Caco-2 (cell line): ENCODE data around the gene BTF3. TPM values are rescaled to one million over a fixed set of nuclear protein-coding genes. Genes with fewer than 3 reads are reported as not detected.
A peak's percentile ranks its signal among the peaks of the same experiment; 100 is the strongest.

ENCODE experiments used
- BruUV-seq: library from RNA; stranded (reverse); fragments of 400-500 nt; replicated peaks from 2 replicates; lab custom pipeline; 2021; lab: Mats Ljungman, UMichigan
- CTCF ChIA-PET: fragments of 300-600 bp; sonication (Branson Sonifier 250); formaldehyde crosslinking; loops from one replicate; lab custom pipeline; 2022; ENCODE audit warnings: antibody characterized with exemption; lab: Charles Lee
- POLR2A ChIA-PET: fragments of 300-600 bp; sonication (Branson Sonifier 250); formaldehyde crosslinking; loops from one replicate; lab custom pipeline; 2022; ENCODE audit warnings: antibody characterized with exemption; lab: Charles Lee
- DNase-seq, 2 experiments: peaks; one replicate each; pipeline versions ENCODE4 v3.0.0 to v3.0.0-alpha.2; 2020 to 2022
- H3K27me3 ChIP-seq: replicated peaks from 2 replicates; pipeline ENCODE4 v1.6.0; 2011; ENCODE audit warnings: low read length; ENCODE audit not compliant: control insufficient read depth, insufficient read depth
- H3K36me3 ChIP-seq: 2 replicates; pipeline ENCODE4 v1.5.1; 2011; ENCODE audit warnings: low read length; ENCODE audit not compliant: control insufficient read depth, insufficient read depth
- H3K4me1 ChIP-seq: fragments of 250-450 bp; sonication (Bioruptor Pico); 2 replicates; pipeline ENCODE4 v1.5.1; 2020; ENCODE audit warnings: mild to moderate bottlenecking
- H3K4me3 ChIP-seq: 2 replicates; pipeline ENCODE4 v1.5.1; 2011; ENCODE audit warnings: low read depth, mild to moderate bottlenecking, control low read depth, low read length
- H3K9me3 ChIP-seq: fragments of 250-450 bp; sonication (Bioruptor Pico); 2 replicates; pipeline ENCODE4 v1.5.1; 2020; ENCODE audit warnings: mild to moderate bottlenecking, moderate library complexity
- H3K27ac Mint-ChIP-seq: one replicate; pipeline ENCODE4 v1.8.0; 2022; ENCODE audit warnings: mixed read lengths; ENCODE audit not compliant: unreplicated experiment
- H3K27me3 Mint-ChIP-seq: one replicate; pipeline ENCODE4 v1.8.0; 2022; ENCODE audit warnings: mixed read lengths; ENCODE audit not compliant: insufficient read depth, unreplicated experiment
- H3K36me3 Mint-ChIP-seq: one replicate; pipeline ENCODE4 v1.8.0; 2022; ENCODE audit warnings: mild to moderate bottlenecking, mixed read lengths; ENCODE audit not compliant: insufficient read depth, unreplicated experiment
- H3K4me1 Mint-ChIP-seq: one replicate; pipeline ENCODE4 v1.8.0; 2022; ENCODE audit warnings: low read depth, mixed read lengths; ENCODE audit not compliant: unreplicated experiment
- H3K4me3 Mint-ChIP-seq: one replicate; pipeline ENCODE4 v1.8.0; 2022; ENCODE audit warnings: mild to moderate bottlenecking, moderate library complexity, mixed read lengths; ENCODE audit not compliant: unreplicated experiment
- H3K9me3 Mint-ChIP-seq: one replicate; pipeline ENCODE4 v1.8.0; 2022; ENCODE audit warnings: mixed read lengths; ENCODE audit not compliant: unreplicated experiment
- intact Hi-C: fragments of 100-400 bp; cut with micrococcal nuclease; formaldehyde crosslinking; loops from one replicate; pipeline ENCODE4 v1.10.0; 2022; ENCODE audit not compliant: unreplicated experiment
- total RNA-seq: library from RNA; stranded (reverse); gene quantifications from 2 replicates; pipeline ENCODE4 v1.2.3, GENCODE V29; 2022
- TF ChIP-seq, protein P1 (sequence below), 2 experiments: fragments of 200-600 bp in 1 of 2; IDR thresholded peaks; 1 replicate in 1 of 2; 2 replicates in 1 of 2; pipeline versions ENCODE4 v1.5.1 to v1.8.0; 2011 to 2022; ENCODE audit warnings: antibody characterized with exemption in 1 of 2, control low read depth in 1 of 2, inconsistent platforms in 1 of 2, low read depth in 1 of 2, low read length in 1 of 2, mild to moderate bottlenecking in 1 of 2, moderate library complexity in 1 of 2; ENCODE audit not compliant: insufficient read depth in 1 of 2, severe bottlenecking in 1 of 2, unreplicated experiment in 1 of 2

BTF3 gene
- total RNA-seq, 1 experiment from 2014 or later: 653 TPM

DNA sequence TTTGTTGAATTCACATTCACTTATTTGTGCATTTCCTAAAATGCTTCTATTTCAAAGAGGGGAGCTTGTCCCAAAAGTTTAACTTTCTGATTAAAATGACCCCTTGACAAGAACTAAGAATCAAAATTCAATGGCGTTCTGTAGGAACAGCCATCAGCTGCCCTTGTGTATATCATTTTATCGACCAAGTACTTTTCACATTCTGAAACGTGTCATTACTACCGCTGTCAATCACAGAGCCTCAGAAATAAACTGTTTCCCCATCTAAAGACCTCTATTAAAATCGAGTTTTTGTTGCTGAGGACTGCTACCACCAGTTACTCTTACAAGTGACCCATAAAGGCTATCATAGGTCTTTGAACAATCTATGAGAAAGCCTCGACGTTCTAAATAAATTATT, 48.1 kb upstream of the BTF3 start:
- Histone ChIP-seq H3K9me3 (no peaks in the 10 kb centered on the region), H3K27me3 (peaks cover 5% of the 10 kb centered on the region), H3K36me3 (no peaks in the 10 kb centered on the region), H3K4me1 (peaks cover 11% of the 10 kb centered on the region), H3K4me3 (no peak overlapping the region)
- H3K36me3 Mint-ChIP-seq: no peaks in the 10 kb centered on the region
- H3K4me1 Mint-ChIP-seq: no peaks in the 10 kb centered on the region
- DNase-seq: no peak
- peak overlapping the region; percentile 53 for H3K4me3 Mint-ChIP-seq
- ChIA-PET POLR2A (no interaction called here), CTCF (interaction anchor here (0.6 to 2.3 kb wide), 4 partner anchors 8 to 234 kb away, joined by 3 to 29 read pairs (median 12); no protein-coding TSS in a partner anchor)
- BruUV-seq: no TSS peak
- no peak overlapping the region for H3K27ac Mint-ChIP-seq
- intact Hi-C loops: loop anchor here (2.0 to 10.0 kb wide), 5 partner anchors 57 to 525 kb away; no protein-coding TSS in a partner anchor
- no peaks in the 10 kb centered on the region for H3K9me3 Mint-ChIP-seq
- TF ChIP-seq, protein P1, sequence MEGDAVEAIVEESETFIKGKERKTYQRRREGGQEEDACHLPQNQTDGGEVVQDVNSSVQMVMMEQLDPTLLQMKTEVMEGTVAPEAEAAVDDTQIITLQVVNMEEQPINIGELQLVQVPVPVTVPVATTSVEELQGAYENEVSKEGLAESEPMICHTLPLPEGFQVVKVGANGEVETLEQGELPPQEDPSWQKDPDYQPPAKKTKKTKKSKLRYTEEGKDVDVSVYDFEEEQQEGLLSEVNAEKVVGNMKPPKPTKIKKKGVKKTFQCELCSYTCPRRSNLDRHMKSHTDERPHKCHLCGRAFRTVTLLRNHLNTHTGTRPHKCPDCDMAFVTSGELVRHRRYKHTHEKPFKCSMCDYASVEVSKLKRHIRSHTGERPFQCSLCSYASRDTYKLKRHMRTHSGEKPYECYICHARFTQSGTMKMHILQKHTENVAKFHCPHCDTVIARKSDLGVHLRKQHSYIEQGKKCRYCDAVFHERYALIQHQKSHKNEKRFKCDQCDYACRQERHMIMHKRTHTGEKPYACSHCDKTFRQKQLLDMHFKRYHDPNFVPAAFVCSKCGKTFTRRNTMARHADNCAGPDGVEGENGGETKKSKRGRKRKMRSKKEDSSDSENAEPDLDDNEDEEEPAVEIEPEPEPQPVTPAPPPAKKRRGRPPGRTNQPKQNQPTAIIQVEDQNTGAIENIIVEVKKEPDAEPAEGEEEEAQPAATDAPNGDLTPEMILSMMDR (IDR thresholded peaks at IDR 0.05; ENCODE audit: insufficient read depth in 1 of 2, low read depth in 1 of 2, low read length in 1 of 2, severe bottlenecking in 1 of 2, unreplicated experiment in 1 of 2): no peak
- peaks cover 22% of the 10 kb centered on the region for H3K27me3 Mint-ChIP-seq

DNA sequence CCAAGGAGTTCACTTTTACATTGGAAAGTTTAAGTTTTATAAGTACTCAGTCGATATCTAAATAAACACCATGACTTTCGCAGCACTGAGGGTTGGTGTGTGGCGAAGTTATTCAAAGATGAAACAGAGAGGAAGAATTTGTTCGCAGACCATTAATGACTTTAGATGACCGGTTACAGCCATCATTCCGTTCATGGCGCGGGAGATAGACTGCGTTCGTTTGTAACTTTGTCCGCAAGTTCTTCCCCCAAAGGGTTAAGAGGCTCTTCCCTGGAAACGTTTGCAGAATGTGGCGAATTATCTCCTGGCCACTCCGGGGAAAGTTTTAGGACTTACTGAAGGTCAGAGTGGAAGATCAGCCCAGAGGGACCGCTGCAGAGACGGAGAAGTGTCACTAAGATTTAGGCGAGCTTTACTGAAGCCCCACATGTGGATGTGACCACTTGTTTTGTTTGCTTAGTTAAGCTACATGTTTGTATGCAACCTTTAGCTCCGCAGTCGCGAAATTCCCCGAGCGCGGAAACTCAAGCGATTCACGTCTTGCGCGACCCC, 47.5 kb upstream of the BTF3 start:
- ChIA-PET POLR2A (interaction anchor here (1.4 kb wide), 1 partner anchor 235 kb away, joined by 4 read pairs; no protein-coding TSS in a partner anchor), CTCF (interaction anchor here (0.7 to 2.3 kb wide), 11 partner anchors 13 to 235 kb away, joined by 3 to 29 read pairs (median 6); no protein-coding TSS in a partner anchor)
- no peaks in the 10 kb centered on the region for H3K36me3 Mint-ChIP-seq
- H3K27me3 ChIP-seq: peaks cover 5% of the 10 kb centered on the region
- no peaks in the 10 kb centered on the region for H3K9me3 ChIP-seq
- intact Hi-C loops: loop anchor here (1.0 to 10.0 kb wide), 6 partner anchors 58 to 526 kb away; no protein-coding TSS in a partner anchor
- no peaks in the 10 kb centered on the region for H3K36me3 ChIP-seq
- peaks cover 11% of the 10 kb centered on the region for H3K4me1 ChIP-seq
- peak overlapping the region; percentile 53 for H3K4me3 Mint-ChIP-seq
- TF ChIP-seq, protein P1 (IDR thresholded peaks at IDR 0.05; ENCODE audit: insufficient read depth in 1 of 2, low read depth in 1 of 2, low read length in 1 of 2, severe bottlenecking in 1 of 2, unreplicated experiment in 1 of 2): no peak
- H3K4me3 ChIP-seq: peak overlapping the region; percentile 28
- no peaks in the 10 kb centered on the region for H3K9me3 Mint-ChIP-seq
- no peaks in the 10 kb centered on the region for H3K4me1 Mint-ChIP-seq
- H3K27me3 Mint-ChIP-seq: peaks cover 18% of the 10 kb centered on the region
- no peak overlapping the region for H3K27ac Mint-ChIP-seq
- DNase-seq: no peak
- BruUV-seq: no TSS peak

DNA sequence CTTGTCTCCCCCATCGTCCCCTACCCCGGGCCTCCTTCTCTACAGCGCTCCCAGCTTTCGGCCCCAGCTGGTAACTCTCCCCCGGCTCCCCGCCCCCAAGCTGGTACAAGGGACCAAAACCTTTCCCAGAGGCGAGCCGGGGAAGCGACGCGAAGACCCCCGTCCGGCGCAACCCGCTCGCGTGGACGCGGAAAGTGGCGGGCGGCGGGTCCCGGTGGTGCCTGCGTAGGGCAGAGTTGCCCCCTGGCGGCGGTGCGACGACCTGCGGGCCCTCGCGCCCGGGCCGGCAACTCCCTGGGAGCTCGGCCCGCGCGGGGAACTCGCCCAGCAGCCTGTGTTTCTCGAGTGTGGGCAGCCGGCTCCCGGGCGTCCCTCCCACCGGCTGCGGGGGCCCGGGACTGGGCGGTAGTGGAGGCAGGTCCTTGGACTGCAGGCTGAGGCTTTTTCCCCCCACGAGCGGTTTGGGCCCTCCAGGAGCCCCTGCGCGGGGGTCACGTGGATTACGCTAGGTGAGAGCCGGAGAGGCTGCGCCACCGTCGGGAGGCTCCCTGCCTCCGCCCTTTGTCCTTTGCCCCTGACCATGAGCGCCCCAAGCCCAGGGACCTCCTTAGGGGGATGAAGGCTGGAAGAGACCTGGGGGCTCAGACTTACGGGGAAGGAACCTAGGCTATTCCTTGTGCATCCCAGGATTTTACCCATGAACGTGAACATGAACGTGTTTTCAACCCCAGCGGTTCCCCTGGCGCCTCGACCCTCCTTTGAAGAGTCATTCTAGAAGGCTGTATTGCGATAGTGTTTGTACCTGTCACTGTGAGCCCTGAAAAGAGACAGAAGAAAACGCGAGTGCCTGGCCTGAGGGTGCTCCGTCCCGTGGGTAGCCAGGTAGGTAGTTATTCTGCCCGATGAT, 46.8 kb upstream of the BTF3 start:
- H3K27ac Mint-ChIP-seq: no peak overlapping the region
- Histone ChIP-seq H3K4me1 (peaks cover 6% of the 10 kb centered on the region), H3K36me3 (no peaks in the 10 kb centered on the region), H3K4me3 (peak overlapping the region; percentile 28), H3K9me3 (no peaks in the 10 kb centered on the region), H3K27me3 (peaks cover 5% of the 10 kb centered on the region)
- DNase-seq: peak; percentile 62 to 85
- no peaks in the 10 kb centered on the region for H3K36me3 Mint-ChIP-seq
- ChIA-PET POLR2A (interaction anchor here (1.4 kb wide), 1 partner anchor 236 kb away, joined by 4 read pairs; no protein-coding TSS in a partner anchor), CTCF (interaction anchor here (0.6 to 2.3 kb wide), 12 partner anchors 9 to 236 kb away, joined by 3 to 29 read pairs (median 5); no protein-coding TSS in a partner anchor)
- TF ChIP-seq, protein P1 (IDR thresholded peaks at IDR 0.05; ENCODE audit: insufficient read depth in 1 of 2, low read depth in 1 of 2, low read length in 1 of 2, severe bottlenecking in 1 of 2, unreplicated experiment in 1 of 2): peak; percentile 66 to 95
- H3K4me3 Mint-ChIP-seq: peak overlapping the region; percentile 53
- intact Hi-C loops: loop anchor here (1.0 to 10.0 kb wide), 6 partner anchors 59 to 527 kb away; no protein-coding TSS in a partner anchor
- H3K27me3 Mint-ChIP-seq: peaks cover 18% of the 10 kb centered on the region
- H3K4me1 Mint-ChIP-seq: no peaks in the 10 kb centered on the region
- H3K9me3 Mint-ChIP-seq: no peaks in the 10 kb centered on the region
- no TSS peak for BruUV-seq
